Body of pancreas (tissue), 4 donors: ENCODE results near the gene TNFRSF18. TPM values are rescaled to one million over a fixed set of nuclear protein-coding genes. Genes with fewer than 3 reads are reported as not detected.

Experiments used
- ATAC-seq: fragments of 150-250 bp; one replicate; pipeline ENCODE4 v1.9.1; 2016
- DNase-seq, 4 donors: peaks; one replicate each; pipeline ENCODE4 v3.0.0-alpha.2; 2019
- H3K27ac ChIP-seq, 4 donors: fragments of 200-600 bp; sonication (generic); 1 replicate in 3 of 4; 2 replicates in 1 of 4; pipeline versions ENCODE4 v1.5.1 to v1.6.1; 2016 to 2019; ENCODE audit warnings: mild to moderate bottlenecking in 1 of 4, mixed read lengths in 1 of 4, moderate library complexity in 1 of 4
- H3K27me3 ChIP-seq, 2 donors: fragments of 200-600 bp; sonication (generic); one replicate each; pipeline ENCODE4 v1.6.0; 2016; ENCODE audit warnings: mild to moderate bottlenecking in 1 of 2
- H3K36me3 ChIP-seq, 2 donors: fragments of 200-600 bp; sonication (generic); replicated peaks in 1 of 2; 2 replicates each; pipeline ENCODE4 v1.5.1; 2016; ENCODE audit warnings: low read depth in 2 of 2; ENCODE audit not compliant: insufficient read depth in 1 of 2
- H3K4me1 ChIP-seq: fragments of 200-600 bp; sonication (generic); one replicate; pipeline ENCODE4 v1.6.0; 2016
- H3K4me3 ChIP-seq, 2 donors: fragments of 200-600 bp; sonication (generic); 1 replicate in 1 of 2; 2 replicates in 1 of 2; pipeline ENCODE4 v1.5.1; 2016 to 2019
- H3K9me3 ChIP-seq, 3 donors: fragments of 200-600 bp; sonication (generic); 1 replicate in 2 of 3; 2 replicates in 1 of 3; pipeline ENCODE4 v1.5.1; 2016
- POLR2A ChIP-seq, 3 donors: fragments of 450-650 bp; IDR thresholded peaks; one replicate each; pipeline ENCODE4 v1.6.1; 2016; ENCODE audit warnings: antibody characterized with exemption in 3 of 3, mild to moderate bottlenecking in 2 of 3
- WGBS, 2 donors: methylation state at CpG; one replicate each; pipeline ENCODE4 v1.1.5; 2017; 5-methylcytosine and 5-hydroxymethylcytosine counted together
- intact Hi-C: fragments of 100-400 bp; cut with DNase I; formaldehyde crosslinking; loops from one replicate; pipeline ENCODE4 v1.15.1; 2023
- total RNA-seq, 2 donors: library from RNA; depleted of rRNA; stranded (reverse); fragments of >200 nt; gene quantifications; one replicate each; pipeline ENCODE4 v1.1.0, GENCODE V29; 2016
- TF ChIP-seq, protein P1 (sequence below), 7 experiments: fragments of 450-650 bp in 4 of 7; fragments of 200-600 bp in 3 of 7; sonication (generic) in 3 of 7; IDR thresholded peaks; one replicate each; pipeline ENCODE4 v1.5.1; 2016 to 2019; ENCODE audit warnings: antibody characterized with exemption in 7 of 7

Gene TNFRSF18
- total RNA-seq, 2 donors from 2014 or later, result not detected

DNA sequence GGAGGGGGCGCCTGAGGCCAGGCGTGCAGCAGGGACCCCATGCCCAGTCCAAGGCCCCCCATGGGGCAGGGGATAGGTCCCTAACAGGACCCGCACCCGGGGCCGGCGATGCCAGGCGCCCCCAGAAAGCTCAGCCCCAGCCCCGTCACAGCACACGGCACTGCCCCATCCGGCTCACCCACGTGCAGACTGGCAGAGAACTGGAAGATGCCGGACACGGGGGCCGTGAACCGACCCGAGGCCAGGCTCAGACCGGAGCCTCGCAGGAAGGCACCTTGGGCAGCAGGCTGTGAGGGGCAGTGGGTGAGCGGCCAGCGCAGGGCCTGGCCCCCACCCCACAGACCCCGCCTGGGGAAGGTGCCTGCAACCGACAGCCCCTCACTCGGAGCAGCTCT, 36.9 kb upstream of the TNFRSF18 start:
- no peak for DNase-seq
- no peak overlapping the region for H3K27ac ChIP-seq
- no peaks in the 10 kb centered on the region for H3K9me3 ChIP-seq
- TF ChIP-seq, protein P1, sequence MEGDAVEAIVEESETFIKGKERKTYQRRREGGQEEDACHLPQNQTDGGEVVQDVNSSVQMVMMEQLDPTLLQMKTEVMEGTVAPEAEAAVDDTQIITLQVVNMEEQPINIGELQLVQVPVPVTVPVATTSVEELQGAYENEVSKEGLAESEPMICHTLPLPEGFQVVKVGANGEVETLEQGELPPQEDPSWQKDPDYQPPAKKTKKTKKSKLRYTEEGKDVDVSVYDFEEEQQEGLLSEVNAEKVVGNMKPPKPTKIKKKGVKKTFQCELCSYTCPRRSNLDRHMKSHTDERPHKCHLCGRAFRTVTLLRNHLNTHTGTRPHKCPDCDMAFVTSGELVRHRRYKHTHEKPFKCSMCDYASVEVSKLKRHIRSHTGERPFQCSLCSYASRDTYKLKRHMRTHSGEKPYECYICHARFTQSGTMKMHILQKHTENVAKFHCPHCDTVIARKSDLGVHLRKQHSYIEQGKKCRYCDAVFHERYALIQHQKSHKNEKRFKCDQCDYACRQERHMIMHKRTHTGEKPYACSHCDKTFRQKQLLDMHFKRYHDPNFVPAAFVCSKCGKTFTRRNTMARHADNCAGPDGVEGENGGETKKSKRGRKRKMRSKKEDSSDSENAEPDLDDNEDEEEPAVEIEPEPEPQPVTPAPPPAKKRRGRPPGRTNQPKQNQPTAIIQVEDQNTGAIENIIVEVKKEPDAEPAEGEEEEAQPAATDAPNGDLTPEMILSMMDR (IDR thresholded peaks at IDR 0.05), result no peak
- no peak for TF ChIP-seq POLR2A (IDR thresholded peaks at IDR 0.05)
- ATAC-seq, result no peak
- no peaks in the 10 kb centered on the region for H3K36me3 ChIP-seq
- no peak overlapping the region for H3K4me3 ChIP-seq
- intact Hi-C loops, result no loop called here
- no peaks in the 10 kb centered on the region for H3K27me3 ChIP-seq
- H3K4me1 ChIP-seq, result no peaks in the 10 kb centered on the region
- 91% methylated on average over 23 of the region's 23 CpGs; no CpG with 5 or more reads in 1 of the 2 donors for WGBS, 2 donors

DNA sequence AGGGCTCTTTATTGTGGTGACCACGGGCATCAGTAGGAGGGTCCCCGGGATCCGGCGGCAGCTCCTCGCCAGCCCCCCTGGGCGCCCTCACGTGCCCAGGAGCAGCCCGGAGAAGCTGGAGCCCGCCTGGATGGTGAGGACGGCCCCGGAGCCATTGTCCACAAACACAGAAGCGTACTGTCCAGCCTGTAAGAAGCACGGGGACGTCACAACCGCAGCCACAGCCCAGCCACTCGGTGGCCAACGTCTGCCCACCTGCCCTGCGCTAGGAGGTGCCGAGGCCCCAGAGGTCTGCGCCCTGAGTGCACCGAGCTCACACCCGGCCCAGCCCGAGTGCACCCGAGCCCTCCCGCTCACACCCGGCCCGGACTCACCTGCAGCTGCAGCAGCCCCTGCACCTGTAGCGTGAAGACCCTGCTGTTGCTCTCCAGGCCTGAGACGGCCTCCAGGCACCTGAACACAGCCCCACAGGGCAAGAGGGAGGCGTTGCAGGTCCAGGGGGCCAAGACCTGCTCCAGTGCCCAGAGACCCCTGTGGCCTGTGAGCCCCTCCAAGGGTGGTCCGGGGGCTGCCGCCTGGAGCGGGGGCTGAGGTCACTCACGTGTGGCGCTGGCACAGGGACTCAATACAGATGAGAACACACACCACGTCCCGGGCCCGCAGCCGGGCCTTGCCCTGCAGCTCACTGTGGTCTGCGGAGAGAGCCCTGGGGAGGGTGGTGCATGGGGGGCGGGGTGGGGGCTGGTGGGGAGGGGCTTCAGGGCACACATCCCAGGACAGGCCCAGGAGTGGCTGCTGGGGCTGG, 36.3 kb upstream of the TNFRSF18 start:
- ATAC-seq, result no peak
- peaks cover 4% of the 10 kb centered on the region for H3K4me1 ChIP-seq

DNA sequence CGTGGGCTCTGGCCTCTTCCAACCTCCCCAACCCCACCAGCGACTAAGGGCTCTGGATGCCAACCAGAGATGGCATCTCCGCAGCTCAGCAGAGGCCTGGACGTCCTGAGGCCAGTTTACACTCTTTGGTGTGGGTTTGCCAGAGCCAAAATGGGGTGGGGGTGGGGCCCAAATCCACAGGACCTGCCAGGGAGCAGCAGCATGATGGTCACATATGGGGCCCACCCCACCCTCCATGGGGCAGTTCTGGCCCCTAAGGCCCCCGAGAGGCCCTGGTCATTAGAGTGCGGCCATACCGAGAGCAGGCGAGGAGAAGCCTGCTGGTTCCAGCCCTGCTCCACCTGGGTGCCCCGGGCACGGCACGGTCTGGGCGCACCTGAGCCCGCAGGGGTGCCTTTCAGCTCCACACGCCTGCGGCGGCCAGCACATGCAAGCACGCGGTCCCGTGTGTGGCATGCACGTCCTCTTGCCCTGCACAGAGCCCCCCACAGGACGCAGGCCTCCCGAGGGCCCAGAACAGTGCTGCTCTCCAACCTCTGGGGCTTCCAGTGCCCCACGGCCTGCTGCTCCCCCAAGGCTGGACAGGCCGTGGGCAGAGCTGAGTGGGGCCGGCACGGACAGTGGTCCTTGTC, 35.3 kb upstream of the TNFRSF18 start:
- Histone ChIP-seq H3K27me3 (peaks cover 0 to 4% of the 10 kb centered on the region in 2 donors), H3K4me3 (no peak overlapping the region), H3K36me3 (no peaks in the 10 kb centered on the region), H3K4me1 (peaks cover 13% of the 10 kb centered on the region), H3K27ac (no peak overlapping the region), H3K9me3 (no peaks in the 10 kb centered on the region)
- ATAC-seq (no peak), DNase-seq (no peak)
- 89% methylated on average over 25 of the region's 26 CpGs; no CpG with 5 or more reads in 1 of the 2 donors for WGBS, 2 donors
- intact Hi-C loops, result no loop called here
- no peak for TF ChIP-seq POLR2A (IDR thresholded peaks at IDR 0.05)
- TF ChIP-seq, protein P1 (IDR thresholded peaks at IDR 0.05), result no peak

More for the DNA sequence above, 36.3 kb upstream of the TNFRSF18 start:
- 88% methylated on average over 30 of the region's 41 CpGs; no CpG with 5 or more reads in 1 of the 2 donors for WGBS, 2 donors
- no peak overlapping the region for H3K4me3 ChIP-seq
- H3K27ac ChIP-seq, result no peak overlapping the region
- H3K9me3 ChIP-seq, result no peaks in the 10 kb centered on the region
- TF ChIP-seq POLR2A (IDR thresholded peaks at IDR 0.05), result no peak
- TF ChIP-seq, protein P1 (IDR thresholded peaks at IDR 0.05), result no peak
- no peaks in the 10 kb centered on the region for H3K36me3 ChIP-seq
- H3K27me3 ChIP-seq, result no peaks in the 10 kb centered on the region
- no peak for DNase-seq
- intact Hi-C loops, result no loop called here

DNA sequence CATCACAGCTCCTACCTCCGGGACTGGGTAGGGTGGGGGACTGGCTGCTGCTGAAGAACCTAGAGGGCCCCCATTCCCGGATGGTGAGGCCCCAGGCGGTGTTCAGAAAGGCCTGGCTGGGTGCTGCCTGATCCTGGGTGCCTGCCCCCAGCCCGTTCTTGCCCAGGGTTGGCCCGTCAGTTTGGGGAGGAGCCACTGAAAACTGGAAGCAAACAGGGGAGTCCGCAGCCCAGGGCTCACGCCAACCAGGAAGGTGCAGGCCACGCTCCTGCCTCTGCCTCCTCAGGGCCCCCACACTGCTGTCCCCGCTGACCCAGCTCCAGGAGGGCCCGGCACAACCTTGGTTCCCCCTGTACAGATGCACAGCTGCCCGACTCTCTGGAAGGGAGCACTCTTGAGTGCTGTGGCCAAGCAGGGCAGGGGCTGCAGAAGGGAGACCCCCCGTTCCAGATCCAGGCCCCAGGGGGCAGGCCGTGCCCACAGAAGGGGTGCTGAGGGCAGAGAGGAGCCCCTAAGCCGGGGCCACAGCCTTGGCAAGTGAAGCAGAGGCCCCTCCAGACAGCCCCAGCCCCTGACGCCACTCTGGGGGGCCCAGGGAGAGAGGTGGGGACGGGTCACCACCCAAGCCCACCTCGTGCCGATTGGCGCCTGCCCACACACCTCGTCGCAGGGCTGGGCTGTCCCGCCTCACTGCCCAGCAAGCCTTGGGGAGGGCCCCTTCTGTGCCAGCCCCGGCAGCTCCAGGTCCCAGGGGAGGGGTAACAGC, 34.6 kb upstream of the TNFRSF18 start:
- DNase-seq (no peak), ATAC-seq (no peak)
- Histone ChIP-seq H3K27ac (no peak overlapping the region), H3K9me3 (no peaks in the 10 kb centered on the region), H3K4me1 (peaks cover 13% of the 10 kb centered on the region), H3K36me3 (no peaks in the 10 kb centered on the region), H3K27me3 (peaks cover 0 to 5% of the 10 kb centered on the region in 2 donors), H3K4me3 (no peak overlapping the region)
- TF ChIP-seq, protein P1 (IDR thresholded peaks at IDR 0.05), result no peak
- no peak for TF ChIP-seq POLR2A (IDR thresholded peaks at IDR 0.05)
- 19 to 65% methylated on average over 2 to 21 of the region's 23 CpGs for WGBS, 2 donors
- intact Hi-C loops, result no loop called here
